ENCODE measurements around the gene ABR.

ABR gene

GRCh38 chr17:1188812-1189504 lies 9.2 kb upstream of the ABR start:
- H3K9me3 Mint-ChIP-seq (ENCODE audit: low read depth): no peaks in the 10 kb centered on the region
- no peaks in the 10 kb centered on the region for H3K36me3 Mint-ChIP-seq
- no peaks in the 10 kb centered on the region for H3K27me3 Mint-ChIP-seq
- no peak overlapping the region for H3K4me3 Mint-ChIP-seq
- H3K4me1 Mint-ChIP-seq (ENCODE audit: low read depth): peaks cover 4% of the 10 kb centered on the region
- H3K27ac Mint-ChIP-seq: no peak overlapping the region

GRCh38 chr17:1186923-1187771 lies 7.4 kb upstream of the ABR start:
- Mint-ChIP-seq H3K27me3 (no peaks in the 10 kb centered on the region), H3K27ac (no peak overlapping the region), H3K4me3 (no peak overlapping the region), H3K9me3 (ENCODE audit: low read depth) (no peaks in the 10 kb centered on the region), H3K4me1 (ENCODE audit: low read depth) (peaks cover 9% of the 10 kb centered on the region), H3K36me3 (no peaks in the 10 kb centered on the region)

GRCh38 chr17:1186214-1186820 lies 6.5 kb upstream of the ABR start:
- no peaks in the 10 kb centered on the region for H3K9me3 Mint-ChIP-seq (ENCODE audit: low read depth)
- no peaks in the 10 kb centered on the region for H3K27me3 Mint-ChIP-seq
- peaks cover 11% of the 10 kb centered on the region for H3K4me1 Mint-ChIP-seq (ENCODE audit: low read depth)
- no peak overlapping the region for H3K4me3 Mint-ChIP-seq
- no peak overlapping the region for H3K27ac Mint-ChIP-seq
- no peaks in the 10 kb centered on the region for H3K36me3 Mint-ChIP-seq

DNA sequence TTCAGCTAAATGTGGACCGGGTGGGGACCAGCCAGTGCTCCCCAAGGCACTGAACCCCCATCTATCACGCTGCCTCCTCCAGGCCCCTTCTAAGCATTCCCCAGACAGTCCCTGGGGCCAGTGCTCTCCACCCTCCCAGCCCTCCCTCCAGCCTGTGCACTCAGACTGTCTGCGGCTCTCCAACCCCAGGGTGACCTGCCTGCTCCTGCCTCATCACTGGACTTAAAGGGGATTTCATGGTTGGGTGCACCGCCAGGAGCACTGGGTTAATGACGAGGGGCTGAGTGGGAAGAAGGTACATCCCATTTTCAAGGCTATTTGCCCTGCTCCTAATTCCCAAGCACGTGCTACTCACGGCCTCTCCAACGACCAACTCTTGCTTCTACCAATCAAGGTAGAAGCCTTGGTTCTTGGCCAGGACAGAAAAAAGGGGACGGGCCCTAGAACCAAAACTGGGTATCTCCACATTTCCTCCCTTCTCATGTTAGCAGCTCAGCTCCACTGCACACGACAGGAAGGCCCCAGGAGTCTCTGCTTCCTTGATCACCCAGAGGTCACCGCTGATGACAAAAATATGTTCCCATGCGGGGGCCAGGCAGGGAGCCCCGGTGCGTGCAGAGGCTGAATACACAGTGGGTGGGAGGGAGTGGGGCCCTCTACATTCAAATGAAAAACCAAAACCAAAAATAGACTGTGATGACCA lies 3.5 kb upstream of the ABR start:
- peaks cover 14% of the 10 kb centered on the region for H3K4me1 Mint-ChIP-seq (ENCODE audit: low read depth)
- H3K4me3 Mint-ChIP-seq: no peak overlapping the region
- H3K9me3 Mint-ChIP-seq (ENCODE audit: low read depth): no peaks in the 10 kb centered on the region
- no peaks in the 10 kb centered on the region for H3K36me3 Mint-ChIP-seq
- no peak overlapping the region for H3K27ac Mint-ChIP-seq
- no peaks in the 10 kb centered on the region for H3K27me3 Mint-ChIP-seq

DNA sequence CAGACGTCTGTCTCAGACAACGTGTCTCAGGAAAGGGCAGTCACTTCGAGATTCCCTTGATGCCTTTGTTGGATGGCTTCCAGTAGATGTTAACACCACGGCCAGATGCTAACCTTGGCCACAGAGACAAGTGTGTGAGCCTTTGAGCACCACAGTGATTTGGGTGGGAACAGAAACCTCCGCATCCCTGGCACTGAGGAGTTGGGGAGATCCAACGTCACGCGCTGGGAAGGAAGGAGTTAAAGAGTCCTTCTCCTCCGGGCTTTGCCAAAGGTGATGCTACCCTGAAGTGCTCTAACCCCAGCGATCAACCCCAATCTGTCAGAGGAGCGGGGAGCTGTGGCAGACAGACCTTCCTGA lies 3.0 kb upstream of the ABR start:
- no peak overlapping the region for H3K27ac Mint-ChIP-seq
- no peaks in the 10 kb centered on the region for H3K27me3 Mint-ChIP-seq
- peaks cover 16% of the 10 kb centered on the region for H3K4me1 Mint-ChIP-seq (ENCODE audit: low read depth)
- no peaks in the 10 kb centered on the region for H3K36me3 Mint-ChIP-seq
- no peaks in the 10 kb centered on the region for H3K9me3 Mint-ChIP-seq (ENCODE audit: low read depth)
- H3K4me3 Mint-ChIP-seq: no peak overlapping the region

- H3K36me3 Mint-ChIP-seq: no peaks in the 10 kb centered on the region
- H3K27ac Mint-ChIP-seq: no peak overlapping the region
- peak overlapping the region; percentile 52 for H3K4me3 Mint-ChIP-seq
- peaks cover 18% of the 10 kb centered on the region for H3K4me1 Mint-ChIP-seq (ENCODE audit: low read depth)
- H3K9me3 Mint-ChIP-seq (ENCODE audit: low read depth): no peaks in the 10 kb centered on the region
- no peaks in the 10 kb centered on the region for H3K27me3 Mint-ChIP-seq
Observed at GRCh38 chr17:1181753-1182137, 2.0 kb upstream of the ABR start.

DNA sequence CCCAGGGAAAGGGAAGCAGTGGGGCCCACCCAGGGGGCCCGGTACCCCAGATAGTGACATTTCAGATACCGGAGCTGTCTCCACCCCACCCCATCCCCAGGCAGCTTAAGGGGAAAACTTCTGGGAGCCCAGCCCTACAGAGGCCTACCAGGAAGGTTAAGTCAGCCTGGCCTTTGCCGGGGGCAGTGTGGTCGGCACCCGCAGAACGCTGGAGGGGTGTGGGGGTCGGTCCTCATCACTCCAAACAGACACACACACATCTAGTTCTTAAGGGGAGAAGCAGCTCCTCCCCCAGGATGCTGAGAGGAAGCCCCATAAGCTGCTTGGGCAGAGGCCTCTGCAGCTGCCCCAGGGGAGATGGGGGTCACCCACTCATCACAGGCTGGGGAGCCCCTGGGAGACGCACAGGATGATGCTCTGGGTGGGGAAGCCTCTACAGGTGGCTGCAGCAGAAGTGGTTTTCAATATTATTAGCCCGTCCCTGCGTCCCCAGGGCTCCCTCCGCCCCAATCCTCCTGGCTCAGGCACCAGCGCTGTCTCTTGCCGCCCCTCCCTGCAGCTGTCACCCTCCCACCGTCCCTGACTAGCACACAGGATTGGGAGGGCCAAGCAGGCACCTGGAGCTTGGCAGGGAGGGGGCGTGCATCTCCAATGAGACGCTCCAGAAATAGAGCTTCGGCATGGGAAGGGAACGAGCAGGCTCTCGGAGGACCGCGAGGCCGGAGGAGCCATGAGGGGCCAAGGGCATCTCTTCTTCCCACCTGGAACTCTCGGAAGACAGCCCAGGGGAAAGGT lies 1.4 kb upstream of the ABR start:
- Mint-ChIP-seq H3K36me3 (no peaks in the 10 kb centered on the region), H3K4me3 (no peak overlapping the region), H3K9me3 (ENCODE audit: low read depth) (no peaks in the 10 kb centered on the region), H3K27ac (no peak overlapping the region), H3K4me1 (ENCODE audit: low read depth) (peaks cover 17% of the 10 kb centered on the region), H3K27me3 (no peaks in the 10 kb centered on the region)

DNA sequence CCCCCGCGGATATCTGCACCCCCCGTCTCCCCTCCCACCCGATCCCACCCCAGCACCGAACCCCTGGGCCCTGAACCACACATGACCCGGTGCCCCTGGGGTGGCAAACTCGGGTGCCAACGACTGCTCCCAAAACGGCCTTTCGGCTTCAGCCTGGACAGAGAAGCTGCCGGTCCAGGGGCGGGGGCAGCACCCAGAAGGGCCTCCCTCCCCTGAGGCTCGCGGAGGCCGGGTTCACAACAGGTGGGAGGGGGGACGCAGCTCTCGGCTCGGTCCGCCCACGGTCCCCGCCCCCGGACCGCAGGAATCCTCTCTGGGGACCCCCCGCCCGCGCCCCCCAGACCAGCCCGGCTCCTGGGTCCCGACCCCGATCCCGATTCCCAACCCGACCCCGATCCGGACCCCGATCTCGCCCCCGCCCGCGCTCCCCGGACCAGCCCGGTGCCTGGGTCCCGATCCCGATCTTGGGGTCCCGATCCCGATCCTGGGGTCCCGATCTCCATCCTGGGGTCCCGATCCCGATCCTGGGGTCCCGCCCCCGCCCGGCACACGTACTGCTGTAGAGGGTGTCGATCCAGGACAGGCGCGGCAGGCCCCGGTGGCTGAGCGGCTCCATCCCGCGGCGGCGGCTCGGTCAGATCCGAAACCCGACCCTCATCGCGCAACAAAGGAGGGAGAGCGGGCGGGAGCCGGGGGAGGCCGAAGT lies 516 bp downstream of the ABR start:
- Mint-ChIP-seq H3K27me3 (no peaks in the 10 kb centered on the region), H3K4me1 (ENCODE audit: low read depth) (peaks cover 17% of the 10 kb centered on the region), H3K27ac (no peak overlapping the region), H3K36me3 (no peaks in the 10 kb centered on the region), H3K9me3 (ENCODE audit: low read depth) (no peaks in the 10 kb centered on the region), H3K4me3 (peak overlapping the region; percentile 75)

DNA sequence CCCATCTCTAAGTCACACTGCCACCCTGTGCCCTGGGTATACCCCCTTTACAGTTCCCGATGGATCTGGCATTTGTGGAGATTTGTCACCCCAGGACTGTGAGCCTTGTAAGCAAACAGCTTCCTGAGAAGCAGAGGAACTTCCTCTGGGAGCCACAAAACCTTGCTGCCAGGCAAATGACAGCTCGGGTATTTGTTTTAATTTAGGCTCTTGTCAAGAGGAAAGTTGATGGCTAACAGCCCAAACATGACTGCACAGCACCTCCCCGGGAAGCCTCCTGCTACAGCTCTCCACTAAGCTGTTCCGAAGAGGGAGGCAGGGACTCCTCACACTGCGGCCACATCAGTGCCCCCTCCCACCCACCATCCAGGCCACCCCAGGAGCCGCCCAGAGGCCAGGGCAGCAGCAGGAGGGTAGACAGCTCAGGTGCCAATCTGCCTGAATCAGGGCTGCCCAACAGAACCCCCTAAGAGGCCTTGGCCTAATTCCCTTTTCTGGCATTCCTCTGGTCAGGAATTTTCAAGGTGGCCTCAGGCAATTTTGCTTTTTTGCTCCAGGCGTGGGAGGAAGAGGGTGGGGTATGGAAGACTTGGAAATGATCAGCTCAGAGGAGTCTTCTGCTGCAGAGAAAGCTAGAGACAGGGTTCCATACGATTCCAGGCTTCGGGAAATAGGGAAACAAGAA lies 2.6 kb downstream of the ABR start:
- Mint-ChIP-seq H3K4me1 (ENCODE audit: low read depth) (peaks cover 12% of the 10 kb centered on the region), H3K27ac (no peak overlapping the region), H3K36me3 (no peaks in the 10 kb centered on the region), H3K27me3 (no peaks in the 10 kb centered on the region), H3K4me3 (peak overlapping the region; percentile 75), H3K9me3 (ENCODE audit: low read depth) (no peaks in the 10 kb centered on the region)

- no peaks in the 10 kb centered on the region for H3K27me3 Mint-ChIP-seq
- H3K27ac Mint-ChIP-seq: no peak overlapping the region
- no peak overlapping the region for H3K4me3 Mint-ChIP-seq
- H3K9me3 Mint-ChIP-seq (ENCODE audit: low read depth): no peaks in the 10 kb centered on the region
- peaks cover 10% of the 10 kb centered on the region for H3K4me1 Mint-ChIP-seq (ENCODE audit: low read depth)
- H3K36me3 Mint-ChIP-seq: no peaks in the 10 kb centered on the region
Observed at GRCh38 chr17:1174263-1174880, 5.4 kb downstream of the ABR start.

DNA sequence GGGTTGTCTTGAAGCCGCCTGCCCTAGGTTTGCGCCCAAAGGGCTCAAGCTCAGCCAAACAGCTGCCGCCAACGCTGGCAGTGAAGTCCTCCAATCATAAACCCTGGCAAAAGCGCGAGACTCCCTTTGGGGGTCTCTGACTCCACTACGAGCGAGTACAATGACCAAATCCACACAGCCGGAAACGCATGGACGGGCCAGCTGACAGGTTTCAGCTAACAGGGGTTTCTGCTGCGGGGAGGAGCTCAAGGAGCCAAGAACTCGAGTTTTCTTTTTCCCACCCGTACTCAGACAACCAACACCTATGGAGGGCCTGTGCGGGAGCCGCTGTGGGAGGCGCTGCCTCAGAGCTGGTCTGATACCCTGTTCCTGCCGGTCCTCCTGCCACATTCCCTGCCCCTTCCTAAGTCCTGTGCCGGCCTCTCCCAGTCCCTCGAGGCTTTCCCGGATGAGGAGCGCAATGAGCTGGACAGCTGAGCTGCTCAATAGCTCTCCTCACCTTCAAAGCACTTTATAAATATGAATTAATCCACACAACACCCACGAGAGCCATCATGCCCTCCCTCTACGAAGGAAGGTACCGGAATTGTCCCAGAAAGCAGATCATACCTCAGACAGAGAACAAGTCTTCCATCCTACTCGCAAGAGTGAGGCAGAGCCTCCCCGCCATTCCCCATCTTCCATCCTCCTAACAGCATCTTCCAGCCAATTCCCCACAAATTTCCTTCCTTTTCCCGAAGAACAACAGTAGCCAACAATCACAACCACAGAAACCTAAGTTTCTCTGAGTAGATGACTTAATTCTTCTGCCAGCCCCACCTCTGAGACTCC lies 6.1 kb downstream of the ABR start:
- Mint-ChIP-seq H3K36me3 (no peaks in the 10 kb centered on the region), H3K4me1 (ENCODE audit: low read depth) (peaks cover 11% of the 10 kb centered on the region), H3K27me3 (no peaks in the 10 kb centered on the region), H3K4me3 (no peak overlapping the region), H3K27ac (no peak overlapping the region), H3K9me3 (ENCODE audit: low read depth) (no peaks in the 10 kb centered on the region)

- Mint-ChIP-seq H3K27me3 (no peaks in the 10 kb centered on the region), H3K36me3 (no peaks in the 10 kb centered on the region), H3K4me1 (ENCODE audit: low read depth) (peaks cover 5% of the 10 kb centered on the region)
Observed at GRCh38 chr17:1171953-1172352, 7.8 kb downstream of the ABR start.

More at GRCh38 chr17:1171953-1172352, 7.8 kb downstream of the ABR start:
- Mint-ChIP-seq H3K4me3 (no peak overlapping the region), H3K9me3 (ENCODE audit: low read depth) (no peaks in the 10 kb centered on the region), H3K27ac (no peak overlapping the region)

Measured in activated naive CD8-positive, alpha-beta T cell (primary cell).